Measurements from ENCODE around the gene PCDHB4.
"Not testable (repeated sequence)": the region's sequence is repeated elsewhere in the genome, so short reads cannot be mapped to it uniquely, and the experiment has no call there.

The PCDHB4 gene

DNA sequence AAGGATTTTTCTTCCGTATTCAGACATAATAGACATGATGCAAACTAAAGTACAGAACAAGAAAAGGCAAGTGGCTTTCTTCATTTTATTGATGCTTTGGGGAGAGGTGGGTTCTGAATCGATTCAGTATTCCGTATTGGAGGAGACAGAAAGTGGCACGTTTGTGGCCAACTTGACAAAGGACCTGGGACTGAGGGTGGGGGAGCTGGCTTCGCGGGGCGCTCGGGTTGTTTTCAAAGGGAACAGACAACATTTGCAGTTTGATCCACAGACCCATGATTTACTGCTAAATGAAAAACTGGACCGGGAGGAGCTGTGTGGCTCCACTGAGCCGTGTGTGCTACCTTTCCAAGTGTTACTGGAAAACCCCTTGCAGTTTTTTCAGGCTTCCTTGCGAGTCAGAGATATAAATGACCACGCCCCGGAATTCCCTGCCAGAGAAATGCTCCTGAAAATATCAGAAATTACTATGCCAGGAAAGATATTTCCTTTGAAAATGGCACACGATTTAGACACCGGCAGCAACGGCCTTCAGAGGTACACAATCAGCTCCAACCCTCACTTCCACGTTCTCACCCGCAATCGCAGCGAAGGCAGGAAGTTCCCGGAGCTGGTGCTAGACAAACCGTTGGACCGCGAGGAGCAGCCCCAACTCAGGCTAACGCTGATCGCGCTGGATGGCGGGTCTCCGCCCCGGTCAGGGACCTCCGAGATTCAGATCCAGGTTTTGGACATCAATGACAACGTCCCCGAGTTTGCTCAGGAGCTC, 28.8 kb downstream of the PCDHB4 start:
- DNase-seq = no peak

GRCh38 chr5:141150993-141151325, 29.3 kb downstream of the PCDHB4 start:
- DNase-seq = no peak

GRCh38 chr5:141151632-141152031, 30.0 kb downstream of the PCDHB4 start:
- DNase-seq = not testable (repeated sequence)

- not testable (repeated sequence) for DNase-seq
Measured at GRCh38 chr5:141152096-141152495, 30.5 kb downstream of the PCDHB4 start.

DNA sequence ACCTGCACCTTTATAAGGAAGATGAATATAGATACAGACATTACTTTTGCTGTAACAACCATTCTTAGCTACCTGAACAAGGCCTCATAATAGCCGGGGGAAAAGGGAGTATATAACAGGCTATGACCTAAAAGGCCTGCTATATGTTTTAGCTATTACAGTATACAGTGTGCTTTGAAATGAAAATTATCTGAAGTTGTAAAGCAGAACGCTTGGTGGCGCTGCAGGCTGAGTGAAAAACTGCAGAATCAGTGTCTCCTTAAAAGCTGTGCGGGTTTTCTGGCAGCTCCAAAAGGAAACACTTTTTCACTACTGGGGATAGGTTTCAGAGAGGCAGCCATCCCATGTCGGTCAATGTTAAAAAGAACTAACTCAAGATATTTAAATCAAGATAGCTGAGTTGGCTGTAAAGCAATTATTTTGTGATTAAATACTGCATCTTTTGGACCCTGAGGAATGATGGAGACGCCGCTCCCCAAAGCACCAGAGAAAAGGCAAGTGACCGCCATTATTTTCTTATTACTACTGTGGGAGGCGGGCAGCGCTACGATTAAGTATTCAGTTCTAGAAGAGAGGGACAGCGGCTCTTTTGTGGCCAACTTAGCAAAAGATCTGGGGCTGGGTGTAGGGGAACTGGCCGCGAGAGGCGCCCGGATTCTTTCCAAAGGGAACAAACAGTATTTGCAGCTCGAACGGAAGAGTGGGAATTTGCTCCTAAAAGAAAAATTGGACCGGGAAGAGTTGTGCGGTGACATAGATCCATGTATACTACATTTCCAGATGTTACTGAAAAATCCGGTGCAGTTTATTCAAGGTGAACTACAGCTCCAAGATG, 34.1 kb downstream of the PCDHB4 start:
- DNase-seq = no peak

GRCh38 chr5:141157356-141157755, 35.7 kb downstream of the PCDHB4 start:
- not testable (repeated sequence) for DNase-seq

- not testable (repeated sequence) for DNase-seq
Measured at GRCh38 chr5:141157901-141158300, 36.3 kb downstream of the PCDHB4 start.

DNA sequence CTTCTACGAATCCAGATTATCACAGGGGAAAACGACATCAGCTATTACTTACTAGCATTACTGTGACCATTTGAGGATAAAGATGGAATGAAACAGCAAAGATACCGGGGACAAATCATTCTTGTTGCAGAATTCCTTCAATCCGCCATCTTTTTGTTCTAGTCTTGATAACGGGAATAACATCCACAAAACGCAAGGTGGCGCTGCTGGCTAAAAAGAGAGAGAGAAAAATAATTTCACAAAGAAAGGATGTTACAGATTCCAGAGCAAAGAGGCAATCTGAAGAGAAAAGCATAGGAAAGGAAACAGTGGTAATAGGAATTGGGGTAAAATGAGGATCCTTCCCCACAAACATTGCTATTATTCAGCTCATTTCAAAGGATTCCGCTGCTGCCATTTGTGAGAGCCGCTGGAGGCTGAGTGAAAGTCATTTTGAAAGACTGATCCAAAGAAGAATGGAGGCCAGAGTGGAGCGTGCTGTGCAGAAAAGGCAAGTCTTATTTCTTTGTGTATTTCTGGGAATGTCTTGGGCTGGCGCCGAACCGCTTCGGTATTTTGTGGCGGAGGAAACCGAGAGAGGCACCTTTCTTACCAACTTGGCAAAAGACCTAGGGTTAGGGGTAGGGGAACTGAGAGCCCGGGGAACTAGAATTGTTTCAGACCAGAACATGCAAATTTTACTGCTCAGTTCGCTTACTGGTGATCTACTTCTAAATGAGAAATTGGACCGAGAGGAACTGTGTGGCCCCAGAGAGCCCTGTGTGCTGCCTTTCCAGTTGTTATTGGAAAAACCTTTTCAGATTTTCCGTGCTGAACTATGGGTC, 51.0 kb downstream of the PCDHB4 start, which contains the start of gene PCDHB7:
PCDHB7 (plus strand) TSS at position 264 of the 824 bp plus-strand sequence; CDS start at position 456, 192 bp downstream.
- peak; percentile 49 for DNase-seq

DNA sequence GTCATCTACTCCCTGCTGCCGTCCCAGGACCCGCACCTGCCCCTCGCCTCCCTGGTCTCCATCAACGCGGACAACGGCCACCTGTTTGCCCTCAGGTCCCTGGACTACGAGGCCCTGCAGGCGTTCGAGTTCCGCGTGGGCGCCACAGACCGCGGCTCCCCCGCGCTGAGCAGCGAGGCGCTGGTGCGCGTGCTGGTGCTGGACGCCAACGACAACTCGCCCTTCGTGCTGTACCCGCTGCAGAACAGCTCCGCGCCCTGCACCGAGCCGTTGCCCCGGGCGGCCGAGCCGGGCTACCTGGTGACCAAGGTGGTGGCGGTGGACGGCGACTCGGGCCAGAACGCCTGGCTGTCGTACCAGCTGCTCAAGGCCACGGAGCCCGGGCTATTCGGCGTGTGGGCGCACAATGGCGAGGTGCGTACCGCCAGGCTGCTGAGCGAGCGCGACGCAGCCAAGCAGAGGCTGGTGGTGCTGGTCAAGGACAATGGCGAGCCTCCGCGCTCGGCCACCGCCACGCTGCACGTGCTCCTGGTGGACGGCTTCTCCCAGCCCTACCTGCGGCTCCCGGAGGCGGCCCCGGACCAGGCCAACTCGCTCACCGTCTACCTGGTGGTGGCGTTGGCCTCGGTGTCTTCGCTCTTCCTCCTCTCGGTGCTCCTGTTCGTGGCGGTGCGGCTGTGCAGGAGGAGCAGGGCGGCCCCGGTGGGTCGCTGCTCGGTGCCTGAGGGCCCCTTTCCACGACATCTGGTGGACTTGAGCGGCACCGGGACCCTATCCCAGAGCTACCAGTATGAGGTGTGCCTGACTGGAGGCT, 52.9 kb downstream of the PCDHB4 start:
- DNase-seq = not testable (repeated sequence)
